Activated CD4-positive, alpha-beta memory T cell treated with anti-CD3 and anti-CD28 coated beads for 36 hours (primary cell): ENCODE measurements around the gene RRM2. TPM values are rescaled to one million over a fixed set of nuclear protein-coding genes. Genes with fewer than 3 reads are reported as not detected.
A peak's percentile ranks its signal among the peaks of the same experiment; 100 is the strongest.

Experiments used
- CTCF ChIA-PET: fragments of 350-600 bp; sonication (Branson Sonifier 250); formaldehyde crosslinking; loops from one replicate; lab custom pipeline; 2021; ENCODE audit warnings: antibody characterized with exemption, inconsistent platforms; lab: Charles Lee
- POLR2A ChIA-PET: fragments of 350-600 bp; sonication (Branson Sonifier 250); formaldehyde crosslinking; loops from one replicate; lab custom pipeline; 2021; ENCODE audit warnings: antibody characterized with exemption; lab: Charles Lee
- DNase-seq: peaks from one replicate; pipeline ENCODE4 v3.0.0-alpha.2; 2020
- H3K27ac Mint-ChIP-seq: one replicate; pipeline ENCODE4 v1.8.0; 2021; ENCODE audit warnings: mixed read lengths
- H3K27me3 Mint-ChIP-seq: one replicate; pipeline ENCODE4 v1.8.0; 2021; ENCODE audit warnings: mixed read lengths
- H3K36me3 Mint-ChIP-seq: one replicate; pipeline ENCODE4 v1.8.0; 2021; ENCODE audit warnings: mixed read lengths
- H3K4me1 Mint-ChIP-seq: one replicate; pipeline ENCODE4 v1.8.0; 2021; ENCODE audit warnings: low read depth, mixed read lengths
- H3K4me3 Mint-ChIP-seq: one replicate; pipeline ENCODE4 v1.8.0; 2021; ENCODE audit warnings: mild to moderate bottlenecking, mixed read lengths
- H3K9me3 Mint-ChIP-seq: one replicate; pipeline ENCODE4 v1.8.0; 2021; ENCODE audit warnings: mixed read lengths
- intact Hi-C: fragments of 100-400 bp; cut with micrococcal nuclease; formaldehyde crosslinking; loops from one replicate; pipeline ENCODE4 v1.15.1; 2023
- total RNA-seq, 2 experiments: library from RNA; stranded (reverse); gene quantifications; one replicate each; pipeline ENCODE4 v1.2.3, GENCODE V29; 2021

Gene RRM2
- 100 to 1,000 TPM; 523 to 528 TPM for total RNA-seq

DNA sequence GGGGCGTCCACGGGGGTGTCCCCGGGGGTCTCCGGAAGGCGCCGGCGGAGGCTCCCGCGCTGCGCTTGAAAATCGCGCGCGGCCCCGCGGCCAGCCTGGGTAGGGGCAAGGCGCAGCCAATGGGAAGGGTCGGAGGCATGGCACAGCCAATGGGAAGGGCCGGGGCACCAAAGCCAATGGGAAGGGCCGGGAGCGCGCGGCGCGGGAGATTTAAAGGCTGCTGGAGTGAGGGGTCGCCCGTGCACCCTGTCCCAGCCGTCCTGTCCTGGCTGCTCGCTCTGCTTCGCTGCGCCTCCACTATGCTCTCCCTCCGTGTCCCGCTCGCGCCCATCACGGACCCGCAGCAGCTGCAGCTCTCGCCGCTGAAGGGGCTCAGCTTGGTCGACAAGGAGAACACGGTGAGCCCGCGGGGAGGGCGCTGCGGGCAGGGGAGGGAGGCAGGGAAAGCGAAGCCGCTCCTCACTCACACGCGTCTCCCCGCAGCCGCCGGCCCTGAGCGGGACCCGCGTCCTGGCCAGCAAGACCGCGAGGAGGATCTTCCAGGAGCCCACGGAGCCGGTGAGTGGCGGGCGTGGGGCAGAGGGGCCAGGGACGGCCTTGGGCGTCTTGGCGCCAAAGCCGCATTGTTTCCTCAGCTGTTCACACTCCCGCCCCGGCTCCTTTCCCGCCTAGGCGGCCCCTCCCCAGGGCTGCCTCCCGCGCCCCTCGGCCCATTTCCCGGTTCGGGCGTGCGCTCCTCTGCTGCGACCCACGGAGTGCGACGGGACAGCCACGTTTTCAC is at the start of gene RRM2:
Gene RRM2 (plus strand): TSS at position 240 of the 781 bp plus-strand sequence. CDS start 60 bp downstream, at position 300.
- Mint-ChIP-seq H3K4me1 (peaks cover 49% of the 10 kb centered on the region), H3K36me3 (peaks cover 59% of the 10 kb centered on the region), H3K4me3 (peak within 1 kb of the TSS; percentile 97), H3K27ac (peak within 1 kb of the TSS; percentile 97), H3K27me3 (peaks cover 3% of the 10 kb centered on the region), H3K9me3 (no peaks in the 10 kb centered on the region)
- POLR2A ChIA-PET, result interaction anchor here (1.0 to 2.2 kb wide), 6 partner anchors 209 to 558 kb away, joined by 3 to 10 read pairs (median 4); partner anchors contain the start of gene ODC1
- peak; percentile 97 for DNase-seq
- CTCF ChIA-PET, result interaction anchor here (2.6 to 4.8 kb wide), 3 partner anchors 50 to 312 kb away, joined by 18 to 97 read pairs (median 79); no protein-coding TSS in a partner anchor
- intact Hi-C loops, result loop anchor here (1.0 to 5.0 kb wide), 5 partner anchors 180 to 670 kb away; partner anchors contain the start of genes ADAM17, HPCAL1 and TAF1B

DNA sequence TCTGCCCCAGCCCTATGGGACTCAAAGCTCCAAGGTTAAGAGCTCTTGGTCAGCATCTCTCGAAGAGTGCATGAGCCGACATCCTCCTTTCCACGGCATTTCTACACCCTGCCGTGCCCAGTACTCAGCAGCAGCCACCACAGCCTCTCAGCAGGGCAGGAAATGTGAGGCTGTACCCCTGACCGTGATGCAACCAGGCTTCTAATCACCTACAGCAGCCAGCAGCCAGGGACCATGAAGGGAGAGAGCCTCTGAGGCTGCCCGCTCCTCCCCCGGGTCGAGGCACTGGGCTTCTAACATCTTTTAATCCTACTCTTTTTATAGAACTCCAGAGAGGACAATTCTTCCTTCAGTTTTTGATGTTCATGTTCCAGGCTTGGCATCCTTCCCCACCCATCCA is 48.8 kb upstream of the RRM2 start:
- no peak overlapping the region for H3K4me3 Mint-ChIP-seq
- POLR2A ChIA-PET, result interaction anchor here (0.5 kb wide), 1 partner anchor 330 kb away, joined by 3 read pairs; no protein-coding TSS in a partner anchor
- no peaks in the 10 kb centered on the region for H3K36me3 Mint-ChIP-seq
- intact Hi-C loops, result no loop called here
- CTCF ChIA-PET, result interaction anchor here (0.7 to 8.8 kb wide), 24 partner anchors 9 to 586 kb away, joined by 3 to 214 read pairs (median 8); partner anchors contain the start of genes HPCAL1 and RRM2
- DNase-seq, result no peak
- H3K4me1 Mint-ChIP-seq, result peaks cover 4% of the 10 kb centered on the region
- peaks cover 45% of the 10 kb centered on the region for H3K27me3 Mint-ChIP-seq
- H3K9me3 Mint-ChIP-seq, result no peaks in the 10 kb centered on the region
- no peak overlapping the region for H3K27ac Mint-ChIP-seq

DNA sequence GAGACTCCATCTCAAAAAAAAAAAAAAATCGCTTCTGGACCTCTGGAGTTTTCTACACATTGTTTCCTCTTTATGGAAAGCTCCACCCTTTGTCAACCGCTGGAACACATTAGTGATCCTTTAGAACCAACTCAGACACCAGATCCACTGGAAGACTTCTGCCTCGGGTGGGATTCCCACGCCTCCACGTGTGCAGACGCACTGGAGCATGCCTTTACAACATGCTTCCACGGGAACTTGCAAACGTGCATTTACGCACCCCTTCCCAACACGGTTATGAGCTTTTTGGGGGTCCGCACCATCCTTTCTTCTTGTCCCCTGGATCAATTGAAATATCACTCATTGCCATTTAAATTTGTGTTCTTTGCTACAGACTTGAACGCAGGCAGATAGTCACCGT is 47.4 kb upstream of the RRM2 start:
- Mint-ChIP-seq H3K36me3 (no peaks in the 10 kb centered on the region), H3K9me3 (no peaks in the 10 kb centered on the region), H3K27ac (no peak overlapping the region), H3K27me3 (peaks cover 51% of the 10 kb centered on the region), H3K4me1 (peaks cover 7% of the 10 kb centered on the region), H3K4me3 (no peak overlapping the region)
- ChIA-PET POLR2A (interaction anchor here (0.6 kb wide), 1 partner anchor 225 kb away, joined by 4 read pairs; no protein-coding TSS in a partner anchor), CTCF (interaction anchor here (1.6 to 8.8 kb wide), 5 partner anchors 22 to 359 kb away, joined by 3 to 214 read pairs (median 26); no protein-coding TSS in a partner anchor)
- no peak for DNase-seq
- intact Hi-C loops, result no loop called here

DNA sequence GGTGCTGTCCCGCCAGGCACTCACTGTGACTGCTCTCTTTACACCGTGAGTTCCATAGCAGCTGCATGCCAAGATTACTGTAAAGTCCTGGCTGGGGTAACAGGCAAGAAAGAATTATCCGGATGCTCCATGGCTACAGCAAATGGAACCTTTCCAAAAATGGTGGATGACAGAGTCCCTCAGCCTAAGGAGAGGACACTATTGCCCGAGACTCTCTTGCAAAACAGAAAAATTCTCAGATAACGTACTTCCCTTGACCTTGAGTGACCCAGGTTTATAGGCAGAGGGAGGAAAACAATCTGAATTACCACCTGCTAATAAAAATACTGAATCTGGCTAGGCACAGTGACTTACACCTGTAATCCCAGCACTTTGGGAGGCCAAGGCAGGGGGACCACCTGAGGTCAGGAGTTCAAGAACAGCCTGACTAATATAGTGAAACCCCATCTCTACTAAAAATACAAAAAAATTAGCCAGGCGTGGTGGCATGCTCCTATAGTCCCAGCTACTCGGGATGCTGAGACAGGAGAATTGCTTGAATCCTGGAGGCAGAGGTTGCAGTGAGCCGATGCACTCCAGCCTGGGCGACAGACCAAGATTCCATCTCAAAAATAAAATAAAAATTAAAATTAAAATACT is 46.8 kb upstream of the RRM2 start:
- H3K27ac Mint-ChIP-seq, result no peak overlapping the region
- peaks cover 7% of the 10 kb centered on the region for H3K4me1 Mint-ChIP-seq
- POLR2A ChIA-PET, result interaction anchor here (0.6 kb wide), 1 partner anchor 226 kb away, joined by 4 read pairs; no protein-coding TSS in a partner anchor
- peaks cover 52% of the 10 kb centered on the region for H3K27me3 Mint-ChIP-seq
- no peaks in the 10 kb centered on the region for H3K36me3 Mint-ChIP-seq
- no peaks in the 10 kb centered on the region for H3K9me3 Mint-ChIP-seq
- intact Hi-C loops, result no loop called here
- CTCF ChIA-PET, result interaction anchor here (0.8 to 8.8 kb wide), 6 partner anchors 10 to 359 kb away, joined by 3 to 214 read pairs (median 14); no protein-coding TSS in a partner anchor
- no peak overlapping the region for H3K4me3 Mint-ChIP-seq
- no peak for DNase-seq

DNA sequence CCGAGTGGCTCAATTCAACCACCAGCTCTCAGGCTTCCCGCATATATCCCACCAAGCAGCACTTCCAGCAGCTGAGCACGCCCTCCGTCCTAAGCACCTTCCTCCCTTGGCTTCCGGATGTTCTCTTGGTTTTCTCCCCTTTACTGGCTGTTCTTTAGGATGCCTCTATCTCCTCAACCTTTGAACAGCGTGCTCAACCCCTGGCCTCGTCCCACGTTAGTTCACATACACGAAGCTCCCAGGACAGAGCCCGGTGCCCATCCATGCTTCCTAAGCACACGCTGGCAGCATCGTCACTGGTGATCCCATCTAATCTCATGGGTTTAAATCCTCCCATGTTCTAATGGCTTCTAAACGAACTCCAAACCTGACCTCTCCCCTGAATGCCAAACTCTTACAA is 46.0 kb upstream of the RRM2 start:
- Mint-ChIP-seq H3K27me3 (peaks cover 58% of the 10 kb centered on the region), H3K4me3 (no peak overlapping the region), H3K9me3 (no peaks in the 10 kb centered on the region), H3K27ac (no peak overlapping the region), H3K36me3 (no peaks in the 10 kb centered on the region), H3K4me1 (peaks cover 13% of the 10 kb centered on the region)
- intact Hi-C loops, result no loop called here
- CTCF ChIA-PET, result interaction anchor here (0.8 to 3.7 kb wide), 6 partner anchors 9 to 359 kb away, joined by 3 to 26 read pairs (median 4); no protein-coding TSS in a partner anchor
- no peak for DNase-seq
- POLR2A ChIA-PET, result no interaction called here

DNA sequence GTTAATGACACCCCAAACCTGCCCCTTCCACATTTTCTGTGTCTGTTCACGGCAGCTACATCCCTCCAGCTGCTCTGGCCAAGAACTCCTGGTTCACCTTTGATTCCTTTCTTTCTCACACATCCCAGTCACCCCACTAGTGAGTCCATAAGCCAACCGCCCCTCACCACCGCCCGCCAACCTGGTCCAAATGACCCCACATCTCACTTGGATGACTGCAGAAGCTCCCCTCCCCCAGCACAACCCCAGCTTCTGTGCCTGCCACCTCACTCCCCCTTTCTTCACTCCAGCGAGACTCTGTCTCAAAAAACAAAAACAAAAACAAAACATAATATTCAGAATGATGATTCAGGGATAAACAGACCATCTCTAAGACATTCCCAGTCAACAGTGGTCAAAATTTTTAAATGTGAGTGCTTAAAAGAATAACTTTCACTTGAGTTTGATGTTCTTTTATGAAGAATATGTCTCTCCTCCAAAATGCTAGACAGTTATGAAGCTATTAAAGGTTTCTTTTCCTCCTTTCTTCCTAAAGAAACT is 45.5 kb upstream of the RRM2 start:
- CTCF ChIA-PET, result interaction anchor here (0.9 to 3.7 kb wide), 5 partner anchors 20 to 358 kb away, joined by 3 to 26 read pairs (median 6); no protein-coding TSS in a partner anchor
- Mint-ChIP-seq H3K4me1 (peaks cover 13% of the 10 kb centered on the region), H3K27me3 (peaks cover 62% of the 10 kb centered on the region), H3K36me3 (no peaks in the 10 kb centered on the region), H3K27ac (no peak overlapping the region), H3K4me3 (no peak overlapping the region), H3K9me3 (no peaks in the 10 kb centered on the region)
- DNase-seq, result no peak
- intact Hi-C loops, result no loop called here
- POLR2A ChIA-PET, result no interaction called here

DNA sequence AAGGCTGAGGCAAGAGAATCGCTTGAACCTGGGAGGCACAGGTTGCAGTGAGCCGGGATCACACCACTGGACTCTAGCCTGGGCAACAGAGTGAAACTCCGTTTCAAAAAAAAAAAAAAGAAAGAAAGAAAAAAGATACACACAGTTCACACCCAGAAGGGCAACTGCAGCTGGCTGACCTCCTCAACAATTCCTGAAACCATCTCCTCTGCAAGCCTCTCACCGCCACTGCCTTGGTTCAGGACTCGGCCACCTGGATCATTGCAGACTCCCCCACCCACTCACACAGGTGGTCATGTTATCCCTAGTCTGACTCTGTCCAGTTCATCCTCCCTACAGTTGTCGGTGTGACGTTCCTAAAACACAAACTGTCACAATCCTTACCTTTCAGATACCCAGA is 44.5 kb upstream of the RRM2 start:
- Mint-ChIP-seq H3K27me3 (peaks cover 67% of the 10 kb centered on the region), H3K36me3 (no peaks in the 10 kb centered on the region), H3K27ac (no peak overlapping the region), H3K4me1 (peaks cover 10% of the 10 kb centered on the region), H3K4me3 (no peak overlapping the region), H3K9me3 (no peaks in the 10 kb centered on the region)
- DNase-seq, result no peak
- intact Hi-C loops, result no loop called here
- ChIA-PET POLR2A (no interaction called here), CTCF (interaction anchor here (0.8 to 3.7 kb wide), 2 partner anchors 19 to 330 kb away, joined by 3 to 26 read pairs; no protein-coding TSS in a partner anchor)

DNA sequence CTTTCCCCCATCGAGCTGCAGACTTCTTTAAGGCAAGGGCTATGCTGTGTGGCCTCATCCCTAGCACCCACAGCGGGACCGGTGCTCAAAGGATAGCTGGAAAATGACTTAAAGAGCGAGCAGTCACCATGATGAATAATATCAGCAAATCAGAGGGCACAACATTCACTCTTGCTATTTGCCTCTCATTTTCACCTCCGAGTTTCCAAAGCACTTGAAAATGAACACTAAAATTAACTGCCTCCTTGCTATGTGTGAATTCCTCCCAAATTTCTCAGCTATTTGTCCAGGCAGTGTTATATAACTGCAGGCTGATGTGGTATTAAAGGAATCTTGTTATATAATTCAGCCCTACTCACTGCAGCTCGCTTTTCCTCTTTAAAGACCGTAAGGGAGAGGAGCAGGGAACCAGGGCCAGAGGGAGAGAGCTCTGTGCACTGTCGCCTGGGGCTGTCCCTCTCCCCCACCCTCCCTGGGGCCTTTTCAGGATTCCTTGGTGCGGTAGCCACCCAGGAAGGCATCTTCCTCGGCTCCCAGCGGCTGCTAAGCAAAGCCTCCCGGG is 43.8 kb upstream of the RRM2 start:
- Mint-ChIP-seq H3K4me1 (peaks cover 13% of the 10 kb centered on the region), H3K4me3 (peak overlapping the region; percentile 2), H3K27ac (no peak overlapping the region), H3K36me3 (no peaks in the 10 kb centered on the region), H3K9me3 (no peaks in the 10 kb centered on the region), H3K27me3 (peaks cover 72% of the 10 kb centered on the region)
- intact Hi-C loops, result no loop called here
- no peak for DNase-seq
- POLR2A ChIA-PET, result no interaction called here
- CTCF ChIA-PET, result interaction anchor here (0.7 to 1.6 kb wide), 7 partner anchors 13 to 357 kb away, joined by 3 to 13 read pairs (median 4); no protein-coding TSS in a partner anchor

DNA sequence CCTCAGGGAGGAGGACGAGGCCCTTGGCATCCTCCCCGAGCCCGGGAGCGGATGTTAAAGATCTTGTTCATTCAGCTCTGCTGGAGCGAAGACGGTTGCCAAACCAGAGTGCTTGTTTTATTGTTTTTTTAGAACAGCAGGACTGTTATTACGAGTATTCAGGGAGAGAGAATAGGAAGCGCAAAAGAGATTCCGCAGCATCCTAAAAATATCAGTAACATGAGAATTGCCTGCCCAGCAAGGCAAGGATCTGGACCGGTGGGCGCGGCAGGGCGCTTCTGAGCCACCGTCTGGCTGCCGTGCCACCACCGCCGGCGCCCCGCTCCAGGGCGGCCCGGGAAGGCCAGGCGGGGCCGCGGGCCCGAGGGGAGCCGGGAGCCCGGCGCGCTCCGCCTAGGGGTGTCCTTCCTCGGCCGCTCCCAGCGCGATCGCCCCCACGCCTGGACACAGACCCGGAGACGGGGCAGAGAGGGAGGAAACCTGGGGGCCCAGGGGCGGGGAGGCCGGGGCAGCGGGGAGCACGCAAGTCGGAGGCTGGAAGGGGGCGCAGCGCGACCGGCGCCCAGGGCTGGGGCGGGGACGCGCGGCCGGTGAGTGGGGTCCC is 43.2 kb upstream of the RRM2 start:
- intact Hi-C loops, result no loop called here

DNA sequence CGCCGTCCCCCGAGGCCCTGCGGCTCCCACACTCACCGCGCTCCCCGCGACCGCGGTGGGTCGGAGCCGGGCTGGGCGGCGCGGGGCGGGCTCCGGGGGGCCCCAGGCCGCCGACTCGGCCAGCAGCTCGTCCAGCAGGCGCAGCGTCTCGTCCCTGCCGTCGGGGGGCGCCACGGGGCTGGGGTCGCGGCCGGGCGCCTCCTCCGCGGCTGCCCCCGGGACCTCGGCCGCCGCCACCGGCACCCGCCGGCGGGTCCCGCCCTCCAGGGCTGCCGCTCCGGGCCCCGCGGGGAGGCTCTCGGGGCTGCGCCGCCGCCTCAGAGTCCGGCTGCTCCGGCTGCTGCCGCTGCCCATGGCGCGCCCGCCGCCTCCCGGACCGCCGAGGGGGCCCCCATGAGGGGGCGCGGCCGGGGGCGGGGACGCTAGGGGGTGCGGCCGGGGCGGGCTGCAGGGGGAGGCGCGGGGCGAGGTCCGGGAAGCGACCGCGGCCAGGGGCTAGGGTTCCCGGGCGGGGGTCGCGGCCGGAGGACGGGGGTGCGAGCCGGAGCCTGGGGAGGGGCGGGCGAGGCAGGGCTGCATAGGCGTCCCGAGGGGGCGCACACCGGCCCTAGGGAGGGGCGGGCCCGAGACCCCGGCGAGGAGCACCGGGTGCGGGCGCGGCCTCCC is 42.5 kb upstream of the RRM2 start, which contains the start of gene CYS1:
Gene CYS1 (minus strand): TSS at position 542 of the 666 bp plus-strand sequence. CDS start 188 bp downstream, at position 354.
- Mint-ChIP-seq H3K27me3 (peaks cover 75% of the 10 kb centered on the region), H3K36me3 (no peaks in the 10 kb centered on the region), H3K9me3 (no peaks in the 10 kb centered on the region), H3K4me1 (peaks cover 16% of the 10 kb centered on the region), H3K4me3 (peak within 1 kb of the TSS; percentile 60), H3K27ac (no peak within 1 kb of the TSS)
- intact Hi-C loops, result no loop called here
- ChIA-PET POLR2A (no interaction called here), CTCF (interaction anchor here (0.8 to 1.8 kb wide), 4 partner anchors 8 to 355 kb away, joined by 4 to 13 read pairs (median 7); no protein-coding TSS in a partner anchor)
- peak; percentile 30 for DNase-seq

More for the DNA sequence above, 43.2 kb upstream of the RRM2 start:
- ChIA-PET CTCF (interaction anchor here (0.8 to 1.6 kb wide), 6 partner anchors 12 to 356 kb away, joined by 3 to 13 read pairs (median 5); no protein-coding TSS in a partner anchor), POLR2A (no interaction called here)
- H3K27ac Mint-ChIP-seq, result no peak overlapping the region
- peaks cover 71% of the 10 kb centered on the region for H3K27me3 Mint-ChIP-seq
- no peak for DNase-seq
- no peaks in the 10 kb centered on the region for H3K9me3 Mint-ChIP-seq
- peaks cover 14% of the 10 kb centered on the region for H3K4me1 Mint-ChIP-seq
- H3K4me3 Mint-ChIP-seq, result peak overlapping the region; percentile 60
- no peaks in the 10 kb centered on the region for H3K36me3 Mint-ChIP-seq
